Glutamatergic neuron (in vitro differentiated cells): ENCODE data around the gene TBRG1. TPM values are rescaled to one million over a fixed set of nuclear protein-coding genes. Genes with fewer than 3 reads are reported as not detected.

ENCODE experiments used
- DNase-seq: peaks from one replicate; pipeline ENCODE4 v3.0.0; 2022
- H3K27ac Mint-ChIP-seq: one replicate; pipeline ENCODE4 v1.8.0; 2020; ENCODE audit warnings: mild to moderate bottlenecking, mixed read lengths, inconsistent platforms; ENCODE audit not compliant: unreplicated experiment
- H3K27me3 Mint-ChIP-seq: one replicate; pipeline ENCODE4 v1.8.0; 2020; ENCODE audit warnings: mild to moderate bottlenecking, moderate library complexity, mixed read lengths, inconsistent platforms; ENCODE audit not compliant: unreplicated experiment
- H3K36me3 Mint-ChIP-seq: one replicate; pipeline ENCODE4 v1.8.0; 2020; ENCODE audit warnings: mild to moderate bottlenecking, mixed read lengths, inconsistent platforms; ENCODE audit not compliant: unreplicated experiment
- H3K4me1 Mint-ChIP-seq: one replicate; pipeline ENCODE4 v1.8.0; 2020; ENCODE audit warnings: mild to moderate bottlenecking, low read depth, mixed read lengths, inconsistent platforms; ENCODE audit not compliant: unreplicated experiment
- H3K4me3 Mint-ChIP-seq: one replicate; pipeline ENCODE4 v1.8.0; 2020; ENCODE audit warnings: mild to moderate bottlenecking, mixed read lengths, inconsistent platforms; ENCODE audit not compliant: unreplicated experiment
- H3K9me3 Mint-ChIP-seq: one replicate; pipeline ENCODE4 v1.8.0; 2020; ENCODE audit warnings: mild to moderate bottlenecking, moderate library complexity, mixed read lengths, inconsistent platforms; ENCODE audit not compliant: unreplicated experiment
- CTCF ChIP-seq: fragments of 200-600 bp; sonication (generic); IDR thresholded peaks from one replicate; pipeline ENCODE4 v1.5.0; 2021; ENCODE audit not compliant: partially characterized antibody, unreplicated experiment
- total RNA-seq: library from RNA; stranded (reverse); fragmentation: NEBNext Ultra II Directional; extraction: Animal tissue kit (Norgen Biotek cat#: 25700); gene quantifications from one replicate; pipeline ENCODE4 v1.2.1, GENCODE V29; 2021; ENCODE audit not compliant: unreplicated experiment

Gene TBRG1
- total RNA-seq, 1 donor from 2014 or later, result 35.3 TPM

DNA sequence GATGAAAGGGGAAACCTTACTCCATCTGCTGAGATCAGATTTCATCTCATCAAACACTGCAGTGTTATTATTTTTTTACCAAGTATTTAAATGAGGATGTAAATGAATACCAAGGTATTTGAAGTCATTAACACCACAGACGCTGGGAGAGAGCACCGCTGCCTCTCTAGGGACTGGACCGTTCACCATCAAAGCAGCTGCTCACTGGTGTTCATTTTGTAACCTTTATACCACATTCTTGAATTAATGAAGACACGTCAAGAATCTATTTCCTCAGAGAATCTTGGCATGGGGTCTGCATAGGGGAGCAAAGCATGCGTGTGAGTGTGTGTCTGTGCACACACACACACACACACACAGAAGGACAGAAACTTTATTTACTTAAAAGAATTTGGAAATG is 35.2 kb downstream of the TBRG1 start:
- peaks cover 2% of the 10 kb centered on the region for H3K9me3 Mint-ChIP-seq
- no peak for TF ChIP-seq CTCF
- H3K27ac Mint-ChIP-seq, result no peak overlapping the region
- DNase-seq, result peak; percentile 22
- peaks cover 5% of the 10 kb centered on the region for H3K27me3 Mint-ChIP-seq
- no peaks in the 10 kb centered on the region for H3K36me3 Mint-ChIP-seq
- no peak overlapping the region for H3K4me3 Mint-ChIP-seq
- peaks cover 13% of the 10 kb centered on the region for H3K4me1 Mint-ChIP-seq

DNA sequence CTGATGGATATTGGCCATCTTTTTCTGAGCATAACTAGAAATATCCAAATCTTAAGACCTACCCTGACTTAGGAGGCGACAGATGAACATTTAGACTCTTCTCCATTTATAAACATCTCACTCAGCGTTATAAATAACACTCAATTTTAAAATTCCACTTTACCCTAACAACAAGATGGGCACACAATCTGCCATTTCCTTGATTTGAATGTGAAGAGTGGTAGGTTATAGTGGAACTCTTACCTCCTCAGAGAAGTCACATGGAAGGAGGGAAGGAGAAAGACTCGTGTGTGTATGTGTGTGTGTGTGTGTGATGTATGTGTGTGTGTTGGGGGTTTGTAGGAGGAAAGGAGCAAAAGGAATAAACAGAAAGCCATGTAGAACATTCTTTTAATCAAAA is 35.8 kb downstream of the TBRG1 start:
- Mint-ChIP-seq H3K27ac (no peak overlapping the region), H3K27me3 (peaks cover under 1% of the 10 kb centered on the region), H3K4me1 (peaks cover 13% of the 10 kb centered on the region), H3K36me3 (no peaks in the 10 kb centered on the region), H3K4me3 (no peak overlapping the region), H3K9me3 (peaks cover 2% of the 10 kb centered on the region)
- no peak for TF ChIP-seq CTCF
- DNase-seq, result no peak

DNA sequence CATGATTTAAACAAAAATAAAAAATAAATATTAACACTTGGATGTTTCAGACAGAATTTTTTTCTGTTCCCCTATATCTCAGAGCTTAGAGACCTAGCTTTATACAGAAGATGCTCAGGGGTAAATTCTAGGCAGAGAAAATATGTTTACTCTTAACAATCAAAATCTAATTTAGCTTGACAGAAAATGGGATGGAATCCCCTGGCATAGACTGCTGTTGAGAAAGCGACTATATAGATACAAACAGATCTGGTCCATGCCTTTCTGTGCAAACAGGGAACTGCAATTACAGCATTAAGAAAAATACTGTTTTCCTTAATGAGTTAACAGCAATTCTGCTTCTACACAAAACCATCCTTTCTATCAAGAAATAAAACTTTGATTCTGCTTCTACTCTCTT is 36.3 kb downstream of the TBRG1 start:
- Mint-ChIP-seq H3K4me1 (peaks cover 13% of the 10 kb centered on the region), H3K9me3 (peaks cover 2% of the 10 kb centered on the region), H3K36me3 (no peaks in the 10 kb centered on the region), H3K27ac (no peak overlapping the region), H3K4me3 (no peak overlapping the region), H3K27me3 (no peaks in the 10 kb centered on the region)
- DNase-seq, result no peak
- no peak for TF ChIP-seq CTCF

DNA sequence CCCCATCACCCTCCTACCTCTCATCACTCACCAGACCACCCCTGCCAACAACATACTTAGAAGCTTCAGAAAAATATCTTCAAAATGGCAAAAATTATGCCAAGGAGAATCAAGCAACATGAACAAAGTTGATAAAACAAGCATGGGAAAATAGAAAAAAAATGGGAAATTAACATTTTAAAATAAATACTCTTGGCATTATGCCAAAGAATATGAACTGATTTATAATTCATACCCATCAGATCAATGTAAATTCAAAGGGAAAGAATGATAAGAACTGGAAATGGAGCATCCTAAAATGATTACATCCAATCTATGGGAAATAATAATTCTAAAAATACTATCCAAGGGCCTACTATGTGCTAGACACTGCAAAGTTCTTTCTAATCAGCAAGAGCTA is 38.9 kb downstream of the TBRG1 start:
- no peak for DNase-seq
- TF ChIP-seq CTCF, result no peak

DNA sequence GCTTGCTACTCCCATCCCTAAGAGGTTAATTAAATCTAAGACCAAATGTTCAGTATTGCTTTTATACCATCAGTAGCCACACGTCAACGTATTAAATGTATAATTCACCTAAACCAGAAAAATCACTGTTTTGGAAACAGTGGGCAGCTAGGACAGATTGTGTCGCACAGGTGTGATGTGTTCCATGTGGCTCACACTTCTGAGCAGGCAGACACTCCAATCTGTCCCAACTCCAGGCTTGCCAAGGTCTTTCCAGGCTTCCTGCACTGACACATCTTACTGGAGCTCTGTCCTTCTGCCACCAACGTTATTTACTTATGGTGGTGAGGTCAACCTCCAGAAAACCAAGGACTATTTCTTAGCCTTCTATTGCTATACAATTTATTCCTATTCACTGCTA is 39.4 kb downstream of the TBRG1 start:
- Mint-ChIP-seq H3K9me3 (peaks cover 2% of the 10 kb centered on the region), H3K4me3 (no peak overlapping the region), H3K4me1 (peaks cover 10% of the 10 kb centered on the region), H3K36me3 (no peaks in the 10 kb centered on the region), H3K27me3 (peaks cover 1% of the 10 kb centered on the region), H3K27ac (no peak overlapping the region)
- no peak for TF ChIP-seq CTCF
- DNase-seq, result no peak

More for the DNA sequence above, 38.9 kb downstream of the TBRG1 start:
- H3K9me3 Mint-ChIP-seq, result peaks cover 2% of the 10 kb centered on the region
- H3K27me3 Mint-ChIP-seq, result peaks cover 1% of the 10 kb centered on the region
- H3K27ac Mint-ChIP-seq, result no peak overlapping the region
- H3K4me1 Mint-ChIP-seq, result peaks cover 13% of the 10 kb centered on the region
- H3K4me3 Mint-ChIP-seq, result no peak overlapping the region
- H3K36me3 Mint-ChIP-seq, result no peaks in the 10 kb centered on the region
